GM19239 (cell line): ENCODE results near the gene SMAD1.
A peak's percentile ranks its signal among the peaks of the same experiment; 100 is the strongest.
"Not testable (repeated sequence)": the region's sequence is repeated elsewhere in the genome, so short reads cannot be mapped to it uniquely, and the experiment has no call there.

Experiments
- DNase-seq: peaks from one replicate; pipeline ENCODE4 v3.0.0; 2011; ENCODE audit warnings: low spot score; ENCODE audit not compliant: insufficient read length
- FAIRE-seq: peaks from 2 replicates; lab custom pipeline; 2011; peaks lifted over from hg19 to GRCh38; lab: Jason Lieb, UNC

SMAD1 gene

GRCh38 chr4:145523117-145523516 is 41.5 kb downstream of the SMAD1 start:
- no peak for DNase-seq
- FAIRE-seq: peak; percentile 48

DNA sequence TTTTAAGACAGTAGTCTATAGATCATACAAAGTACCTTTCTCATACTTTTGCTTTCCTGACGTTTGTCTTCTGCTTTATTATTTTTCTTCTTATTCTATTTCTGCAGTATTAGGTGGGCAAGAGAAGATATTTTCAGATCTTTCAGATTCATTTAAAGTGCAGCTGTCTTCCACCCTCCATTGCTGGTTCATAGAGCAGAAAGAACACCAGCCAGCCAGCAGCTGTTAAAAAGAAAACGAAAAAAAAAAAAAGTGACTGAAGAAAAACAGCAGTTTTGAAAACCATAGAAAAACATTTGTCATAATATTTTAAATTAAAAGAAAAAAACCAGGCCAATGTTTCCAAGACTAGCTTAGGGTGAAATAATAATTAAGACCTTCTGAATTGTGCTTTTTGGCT is 42.9 kb downstream of the SMAD1 start:
- FAIRE-seq: no peak
- DNase-seq: no peak

DNA sequence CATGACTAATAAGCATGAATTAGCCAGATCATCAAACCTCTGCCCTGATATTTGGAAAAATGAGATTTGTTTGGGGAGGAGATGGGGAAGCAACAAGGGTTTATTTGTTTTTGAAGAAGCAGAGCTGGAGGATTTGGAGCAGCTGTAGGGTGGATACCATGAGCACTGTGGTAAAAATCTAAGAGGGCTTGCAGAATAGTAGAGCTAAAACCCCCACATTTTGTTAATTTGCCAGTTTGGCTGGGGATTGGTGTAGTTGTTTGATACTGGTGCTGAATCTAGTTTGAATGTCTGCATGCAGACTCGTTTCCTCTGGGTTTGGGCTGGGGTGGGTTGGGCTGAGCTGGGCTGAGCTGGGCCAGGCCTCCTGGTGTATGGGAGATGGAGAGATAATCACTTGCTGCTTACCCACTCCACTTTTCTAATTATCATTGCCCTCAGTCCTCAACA is 43.7 kb downstream of the SMAD1 start:
- no peak for FAIRE-seq

DNA sequence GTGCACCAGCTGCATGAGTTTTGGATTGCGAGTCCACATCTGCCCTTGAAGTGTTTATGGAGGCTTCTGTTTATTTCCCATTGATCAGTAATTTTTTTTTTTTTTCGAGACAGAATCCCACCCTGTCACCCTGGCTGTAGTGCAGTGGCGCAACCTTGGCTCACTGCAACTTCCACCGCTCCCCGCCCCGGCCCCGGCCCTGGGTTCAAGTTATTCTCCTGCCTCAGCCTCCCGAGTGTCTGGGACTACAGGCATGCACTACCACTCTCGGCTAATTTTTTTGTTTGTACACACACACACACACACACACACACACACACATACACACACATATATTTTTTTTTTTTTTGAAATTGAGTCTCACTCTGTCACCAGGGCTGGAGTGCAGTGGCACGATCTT is 46.1 kb downstream of the SMAD1 start:
- DNase-seq (no peak), FAIRE-seq (no peak)

More for the DNA sequence above, 43.7 kb downstream of the SMAD1 start:
- DNase-seq: no peak

DNA sequence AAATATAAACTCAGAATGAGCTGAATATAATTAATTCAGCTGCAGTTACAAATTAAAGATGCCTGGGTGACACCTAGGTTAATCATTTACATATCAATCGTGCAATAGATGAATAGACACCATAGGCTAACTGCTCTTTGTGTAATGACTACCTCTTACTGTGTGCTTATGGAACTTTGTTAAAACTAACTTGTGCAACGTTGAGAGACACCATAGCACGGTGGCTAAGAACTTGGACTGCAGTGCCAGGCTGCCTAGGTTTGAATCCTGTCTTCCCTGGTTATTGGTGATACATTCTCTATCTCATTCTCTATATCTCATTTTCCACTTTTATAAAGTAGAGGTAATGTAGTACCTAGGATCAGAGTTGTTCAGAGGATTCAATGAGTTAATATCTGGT is 46.9 kb downstream of the SMAD1 start:
- no peak for DNase-seq
- FAIRE-seq: no peak

DNA sequence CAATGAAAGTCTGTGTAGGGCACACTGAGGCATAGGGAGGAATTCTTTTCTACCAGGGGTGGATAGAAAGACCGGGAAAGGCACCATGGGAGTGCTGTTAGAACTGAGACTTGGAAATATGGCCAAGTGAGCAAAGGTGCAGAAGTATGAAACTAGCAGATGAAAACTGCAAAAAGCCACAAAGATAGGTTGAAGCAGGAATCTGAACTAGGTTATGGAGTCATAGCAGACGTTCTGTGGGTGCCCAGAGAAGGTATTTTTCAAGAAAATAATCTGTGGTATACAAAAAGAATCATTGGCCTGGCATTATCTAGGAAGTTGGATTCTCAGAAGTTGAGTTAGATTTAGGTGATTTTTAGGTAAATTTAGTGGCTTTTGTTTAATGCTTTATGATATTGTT is 48.5 kb downstream of the SMAD1 start:
- peak; percentile 21 for FAIRE-seq
- no peak for DNase-seq

- FAIRE-seq (no peak), DNase-seq (no peak)
Observed at GRCh38 chr4:145530662-145531061, 49.0 kb downstream of the SMAD1 start.

GRCh38 chr4:145531223-145531622 is 49.6 kb downstream of the SMAD1 start:
- DNase-seq (no peak), FAIRE-seq (peak; percentile 73)

DNA sequence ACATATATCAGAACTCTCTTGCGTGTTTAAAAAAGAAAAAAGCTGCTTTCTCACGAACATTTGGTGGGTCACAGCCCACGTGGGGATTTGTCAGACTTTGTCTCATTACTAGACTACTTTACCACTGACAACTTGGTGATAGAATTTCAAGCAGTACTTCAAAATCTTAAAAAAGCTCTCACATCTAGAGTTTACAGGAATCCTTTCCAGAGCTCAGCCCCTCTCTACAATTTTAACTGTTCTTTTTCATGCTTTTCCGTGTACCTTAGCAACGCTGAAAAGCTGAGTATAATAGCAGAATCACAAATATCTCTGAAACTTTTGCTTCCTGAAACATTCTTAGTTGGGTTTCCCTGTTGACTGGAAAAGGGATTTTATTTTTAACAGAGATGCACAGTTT is 50.2 kb downstream of the SMAD1 start:
- FAIRE-seq: no peak
- DNase-seq: no peak

- DNase-seq (no peak), FAIRE-seq (no peak)
Observed at GRCh38 chr4:145533001-145533400, 51.3 kb downstream of the SMAD1 start.

GRCh38 chr4:145533415-145533814 is 51.8 kb downstream of the SMAD1 start:
- FAIRE-seq, DNase-seq: not testable (repeated sequence)

DNA sequence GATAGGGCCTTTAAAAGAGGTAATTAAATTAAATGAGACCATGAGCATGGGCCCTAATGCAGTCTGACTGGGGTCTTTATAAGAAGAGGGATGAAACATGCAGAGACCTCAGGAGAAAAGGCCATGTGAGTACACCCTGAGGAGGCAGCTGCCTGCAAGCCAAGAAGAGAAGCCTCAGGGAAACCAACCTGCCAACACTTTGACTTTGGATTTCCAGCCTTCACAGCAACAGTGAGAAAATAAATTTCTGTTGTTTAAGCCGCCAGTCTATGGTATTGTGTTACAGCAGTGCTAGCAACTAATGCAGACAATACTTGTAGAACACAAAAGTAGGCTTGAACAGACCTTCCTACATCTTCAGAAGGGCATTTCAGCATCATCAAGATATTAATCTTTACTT is 52.3 kb downstream of the SMAD1 start:
- FAIRE-seq (no peak), DNase-seq (no peak)

GRCh38 chr4:145535202-145535601 is 53.5 kb downstream of the SMAD1 start:
- no peak for FAIRE-seq

GRCh38 chr4:145536044-145536443 is 54.4 kb downstream of the SMAD1 start:
- DNase-seq: no peak
- FAIRE-seq: peak; percentile 39

More at GRCh38 chr4:145535202-145535601, 53.5 kb downstream of the SMAD1 start:
- DNase-seq: no peak

DNA sequence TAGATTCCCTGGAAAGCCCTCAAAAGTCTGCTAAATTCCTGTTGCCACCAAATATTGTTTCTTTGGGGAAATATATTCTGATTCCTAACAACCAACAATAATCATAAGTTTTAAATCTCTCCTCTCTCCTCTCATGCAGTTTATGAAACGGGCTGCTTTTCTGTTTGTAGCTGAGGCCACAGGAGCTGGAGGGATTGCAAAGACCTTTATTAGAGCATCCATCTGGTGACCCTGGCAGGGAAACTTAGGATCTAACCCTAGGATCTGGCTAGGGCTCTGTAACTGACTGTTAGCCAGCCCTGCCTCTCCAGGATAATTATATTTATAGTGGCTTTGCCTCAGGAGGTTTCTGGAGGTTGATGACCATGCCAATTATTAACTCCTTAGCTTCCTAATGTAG is 56.9 kb downstream of the SMAD1 start:
- no peak for DNase-seq
- peak; percentile 70 for FAIRE-seq

DNA sequence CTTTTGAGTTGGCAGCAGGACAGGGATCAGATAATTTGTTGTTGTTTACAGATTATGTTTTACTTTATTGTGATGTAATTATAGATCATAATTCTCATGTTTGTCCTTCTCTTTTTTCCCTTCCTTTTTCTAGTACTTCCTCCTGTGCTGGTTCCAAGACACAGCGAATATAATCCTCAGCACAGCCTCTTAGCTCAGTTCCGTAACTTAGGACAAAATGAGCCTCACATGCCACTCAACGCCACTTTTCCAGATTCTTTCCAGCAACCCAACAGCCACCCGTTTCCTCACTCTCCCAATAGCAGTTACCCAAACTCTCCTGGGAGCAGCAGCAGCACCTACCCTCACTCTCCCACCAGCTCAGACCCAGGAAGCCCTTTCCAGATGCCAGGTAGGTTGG is 58.0 kb downstream of the SMAD1 start:
- FAIRE-seq: no peak
- no peak for DNase-seq

- FAIRE-seq: peak; percentile 33
- DNase-seq: no peak
Observed at GRCh38 chr4:145540235-145540634, 58.6 kb downstream of the SMAD1 start.

- DNase-seq (no peak), FAIRE-seq (peak; percentile 47)
Observed at GRCh38 chr4:145541346-145541745, 59.7 kb downstream of the SMAD1 start.

GRCh38 chr4:145545031-145545430 is 63.4 kb downstream of the SMAD1 start:
- FAIRE-seq (no peak), DNase-seq (no peak)

DNA sequence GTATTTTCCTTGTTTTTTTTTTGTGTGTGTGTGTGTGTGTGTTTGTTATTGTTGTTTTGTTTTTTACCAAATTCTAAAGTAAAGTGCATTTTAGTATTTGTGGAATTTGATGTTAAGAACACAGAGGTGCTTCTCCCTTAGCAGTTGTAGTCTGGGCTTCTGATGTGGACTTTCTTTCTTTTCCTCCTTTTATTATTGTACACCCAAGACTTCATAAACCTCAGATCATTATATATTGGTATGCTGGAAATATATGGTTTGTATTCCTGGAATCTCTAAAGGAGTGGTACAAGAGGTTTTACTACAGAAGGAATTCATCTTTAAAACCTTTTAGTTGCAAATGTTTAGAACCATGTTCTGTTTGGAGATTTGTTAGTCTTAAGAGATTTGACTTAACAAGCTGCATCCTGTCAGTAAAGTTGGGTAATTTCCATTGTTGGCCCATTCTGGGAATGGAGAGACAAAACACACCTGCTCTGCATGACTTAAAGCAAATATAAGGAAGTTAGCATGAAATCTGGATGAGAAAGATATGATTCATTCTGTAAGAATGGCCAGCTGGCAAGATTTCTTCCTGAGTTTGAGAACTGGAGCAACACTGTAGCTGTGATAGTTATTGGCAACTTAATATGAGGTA is 64.0 kb downstream of the SMAD1 start:
- DNase-seq: no peak
- no peak for FAIRE-seq

GRCh38 chr4:145546175-145546915 is 64.7 kb downstream of the SMAD1 start:
- no peak for DNase-seq
- no peak for FAIRE-seq

GRCh38 chr4:145551660-145552059 is 70.0 kb downstream of the SMAD1 start:
- peak; percentile 18 for FAIRE-seq
- DNase-seq: no peak
